ENCODE measurements around the gene BCAS4.

The BCAS4 gene

GRCh38 chr20:50820515-50821256, 25.8 kb downstream of the BCAS4 start:
- no peak for FAIRE-seq
- DNase-seq (ENCODE audit: insufficient read length, low spot score), result no peak

DNA sequence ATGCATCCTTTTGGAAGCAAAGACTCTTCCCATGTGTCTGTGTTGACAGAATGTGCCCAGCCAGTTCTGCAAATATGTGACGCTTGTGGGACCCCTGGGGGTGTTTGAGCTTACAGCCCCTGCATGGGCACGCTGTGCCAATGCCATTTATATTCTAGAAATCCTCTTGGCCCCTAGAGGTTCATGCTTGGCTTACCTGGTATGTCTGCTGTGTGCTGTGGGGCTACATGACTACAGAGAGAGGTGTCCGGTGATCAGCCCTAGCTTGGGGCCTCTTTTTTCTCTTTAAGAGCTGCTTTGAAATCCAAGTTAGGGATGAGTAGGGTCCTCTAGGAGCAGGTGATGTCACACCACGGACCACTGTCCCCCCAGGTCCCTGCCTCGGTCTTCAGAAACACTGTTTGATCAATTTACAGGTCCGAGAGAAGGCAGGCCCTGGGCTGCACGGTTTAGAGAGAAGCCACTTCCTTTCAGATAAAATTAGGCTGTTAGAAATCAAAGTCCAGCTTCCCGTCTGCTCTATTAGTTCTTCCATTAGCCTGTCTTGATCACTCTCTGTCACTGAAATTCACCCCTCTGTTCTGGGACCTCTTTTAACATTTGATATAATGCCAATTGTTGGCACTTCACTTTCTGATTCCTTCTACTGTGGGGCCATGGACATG, 26.5 kb downstream of the BCAS4 start:
- FAIRE-seq (no peak), DNase-seq (ENCODE audit: insufficient read length, low spot score) (no peak)

- FAIRE-seq, result no peak
- DNase-seq (ENCODE audit: insufficient read length, low spot score), result no peak
These were observed 27.1 kb downstream of the BCAS4 start for GRCh38 chr20:50821994-50822393.

DNA sequence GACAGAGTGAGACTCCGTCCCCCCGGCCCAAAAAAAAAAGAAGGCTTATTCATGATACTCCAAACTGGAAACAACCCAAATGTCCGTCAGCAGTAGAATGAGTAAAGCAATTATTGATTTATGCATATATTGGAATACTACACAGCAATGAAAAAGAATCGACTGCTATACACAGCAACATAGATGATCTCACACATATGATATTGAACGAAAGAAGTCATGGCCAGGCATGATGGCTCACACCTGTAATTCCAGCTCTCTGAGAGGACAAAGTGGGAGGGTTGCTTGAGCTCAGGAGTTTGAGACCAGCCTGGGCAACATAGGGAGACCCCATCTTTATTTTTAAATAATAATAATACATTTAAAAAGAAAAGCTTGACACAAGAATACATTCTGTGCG, 28.5 kb downstream of the BCAS4 start:
- no peak for FAIRE-seq

GRCh38 chr20:50824137-50824536, 29.3 kb downstream of the BCAS4 start:
- DNase-seq (ENCODE audit: insufficient read length, low spot score) (no peak), FAIRE-seq (peak; percentile 63)

More for the DNA sequence above, 28.5 kb downstream of the BCAS4 start:
- DNase-seq (ENCODE audit: insufficient read length, low spot score), result no peak

GRCh38 chr20:50826121-50826520, 31.3 kb downstream of the BCAS4 start:
- FAIRE-seq (no peak), DNase-seq (ENCODE audit: insufficient read length, low spot score) (no peak)

DNA sequence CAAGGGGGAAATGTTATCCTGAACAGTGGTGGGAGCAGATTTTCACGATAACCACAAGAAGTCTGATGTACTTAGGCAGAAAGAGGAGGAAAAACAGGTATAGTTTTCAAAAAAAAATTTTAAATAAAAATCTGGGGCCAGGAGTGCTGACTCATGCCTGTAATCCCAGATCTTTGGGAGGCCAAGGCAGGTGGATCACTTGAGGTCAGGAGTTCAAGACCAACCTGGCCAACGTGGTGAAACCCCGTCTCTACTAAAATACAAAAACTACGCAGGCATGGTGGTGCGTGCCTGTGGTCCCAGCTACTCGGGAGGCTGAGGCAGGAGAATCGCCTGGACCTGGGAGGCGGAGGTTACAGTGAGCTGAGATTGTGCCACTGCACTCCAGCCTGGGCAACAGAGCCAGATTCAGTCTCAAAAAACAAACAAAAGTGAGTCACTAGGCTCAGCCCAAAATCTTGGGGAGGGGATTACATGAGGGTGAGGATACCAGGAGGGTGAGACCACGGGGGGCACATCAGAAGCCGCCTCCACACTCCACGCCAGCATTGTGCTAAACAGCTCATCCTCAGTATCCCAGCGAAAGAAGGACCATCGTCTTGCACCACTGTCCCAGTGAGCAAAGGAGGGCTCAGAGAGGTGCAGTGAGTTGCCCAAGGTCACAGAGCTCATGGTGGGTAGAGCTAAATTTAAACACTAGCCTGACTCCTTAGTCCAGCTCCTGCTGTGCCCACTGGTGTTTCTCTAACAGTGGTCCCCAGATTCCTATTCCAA, 33.7 kb downstream of the BCAS4 start:
- FAIRE-seq (peak; percentile 38), DNase-seq (ENCODE audit: insufficient read length, low spot score) (no peak)

GRCh38 chr20:50831622-50832021, 36.8 kb downstream of the BCAS4 start:
- DNase-seq (ENCODE audit: insufficient read length, low spot score), result no peak
- FAIRE-seq, result peak; percentile 16

- DNase-seq (ENCODE audit: insufficient read length, low spot score) (no peak), FAIRE-seq (peak; percentile 54)
These were observed 39.7 kb downstream of the BCAS4 start for GRCh38 chr20:50834599-50835005.

GRCh38 chr20:50837532-50838321, 42.9 kb downstream of the BCAS4 start:
- DNase-seq (ENCODE audit: insufficient read length, low spot score) (no peak), FAIRE-seq (peak; percentile 80)

DNA sequence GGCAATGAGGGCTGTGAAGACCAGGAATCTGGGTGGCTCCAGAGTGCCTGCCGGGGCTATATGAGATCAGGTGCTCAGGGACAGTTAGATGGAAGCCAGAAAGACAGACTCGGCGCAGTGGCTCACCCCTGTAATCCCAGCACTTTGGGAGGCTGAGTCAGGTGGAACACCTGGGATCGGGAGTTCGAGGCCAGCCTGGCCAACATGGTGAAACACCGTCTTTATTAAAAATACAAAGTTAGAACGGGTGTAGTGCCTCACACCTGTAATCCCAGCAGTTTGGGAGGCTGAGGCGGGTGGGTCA, 43.4 kb downstream of the BCAS4 start:
- DNase-seq (ENCODE audit: insufficient read length, low spot score) (no peak), FAIRE-seq (no peak)

DNA sequence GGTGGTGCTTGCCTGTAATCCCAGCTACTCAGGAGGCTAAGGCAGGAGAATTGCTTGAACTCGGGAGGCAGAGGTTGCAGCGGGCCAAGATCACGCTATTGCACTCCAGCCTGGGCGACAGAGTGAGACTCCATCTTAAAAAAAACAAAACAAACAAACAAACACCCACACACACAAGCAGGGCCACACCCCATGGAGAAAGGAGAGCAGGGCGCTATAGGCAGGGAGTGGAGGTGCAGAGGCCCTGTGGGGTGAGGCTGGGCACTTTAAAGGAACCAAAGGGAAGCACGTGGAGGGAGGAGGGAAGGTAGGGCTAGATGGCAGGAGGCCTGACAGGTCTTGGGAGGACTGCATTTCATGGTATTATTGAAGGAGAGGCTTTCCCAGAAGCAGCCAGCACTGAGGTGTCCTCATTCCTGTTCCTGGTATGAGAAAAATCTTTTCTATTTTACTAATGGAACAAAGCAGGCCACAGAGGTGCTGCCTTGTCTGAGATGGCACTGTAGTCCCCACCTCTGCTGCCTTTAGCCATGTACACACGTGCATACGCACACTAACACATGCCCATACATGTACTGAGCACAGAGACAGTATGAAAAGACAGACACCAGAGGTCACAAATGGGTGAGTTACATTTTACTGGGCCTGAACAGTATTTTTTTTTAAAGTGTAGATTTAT, 44.0 kb downstream of the BCAS4 start:
- FAIRE-seq, result no peak
- DNase-seq (ENCODE audit: insufficient read length, low spot score), result no peak

DNA sequence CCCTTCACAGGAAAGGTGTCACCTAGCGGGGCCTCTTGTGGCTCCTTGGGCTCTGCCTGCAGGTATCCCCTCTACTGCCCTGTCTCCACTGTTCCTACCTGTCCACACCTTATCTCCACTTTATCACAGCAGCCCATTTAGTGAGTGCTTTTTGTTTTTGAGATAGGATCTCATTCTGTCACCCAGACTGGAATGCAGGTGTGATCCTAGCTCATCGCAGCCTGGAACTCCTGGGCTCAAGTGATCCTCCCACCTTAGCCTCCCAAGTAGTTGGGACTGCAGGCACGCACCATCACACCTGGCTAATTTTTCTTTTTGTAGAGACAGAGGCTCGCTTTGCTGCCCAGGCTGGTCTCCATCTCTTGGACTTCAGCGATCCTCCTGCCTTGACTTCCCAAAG, 48.0 kb downstream of the BCAS4 start:
- no peak for DNase-seq (ENCODE audit: insufficient read length, low spot score)

DNA sequence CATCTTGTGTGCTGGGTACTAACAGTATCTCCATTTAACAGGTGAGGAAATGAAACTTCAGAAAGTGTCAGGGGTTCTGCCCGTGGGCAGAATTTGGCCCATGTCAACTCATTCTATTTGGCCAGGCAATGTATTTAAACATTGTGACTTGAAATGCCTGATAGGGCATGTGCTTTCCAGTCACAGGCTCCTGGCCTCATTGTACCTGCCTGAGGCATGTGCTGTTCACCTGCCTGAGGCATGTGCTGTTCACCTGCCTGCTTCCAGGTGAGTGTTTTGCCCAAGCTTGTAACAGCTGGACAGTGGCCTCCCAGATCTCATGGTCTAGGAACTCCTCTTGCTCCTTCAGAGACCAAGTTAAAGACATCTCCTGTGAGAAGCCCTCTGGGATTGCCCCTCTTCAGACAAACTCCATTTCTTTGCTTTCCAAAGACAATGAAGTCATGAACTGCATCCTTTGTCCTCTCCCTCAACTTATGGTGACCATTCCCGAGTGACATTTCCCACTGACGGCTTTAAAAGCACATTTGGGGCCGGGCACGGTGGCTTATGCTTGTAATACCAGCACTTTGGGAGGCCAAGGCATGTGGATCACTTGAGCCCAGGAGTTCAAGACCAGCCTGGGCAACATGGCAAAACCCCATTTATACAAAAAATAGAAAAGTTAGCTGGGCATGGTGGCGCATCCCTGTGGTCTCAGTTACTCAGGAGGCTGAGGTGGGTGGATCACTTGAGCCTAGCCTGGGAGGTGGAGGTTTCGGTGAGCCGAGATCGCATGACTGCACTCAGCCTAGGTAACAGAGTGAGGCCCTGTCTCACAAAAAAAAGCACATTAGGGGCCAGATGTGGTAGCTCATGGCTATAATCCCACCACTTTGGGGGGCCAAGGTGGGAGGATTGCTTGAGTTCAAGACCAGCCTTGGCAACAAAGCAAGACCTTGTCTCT, 48.7 kb downstream of the BCAS4 start:
- no peak for DNase-seq (ENCODE audit: insufficient read length, low spot score)
- FAIRE-seq, result no peak

More for the DNA sequence above, 48.0 kb downstream of the BCAS4 start:
- FAIRE-seq, result no peak

GRCh38 chr20:50844430-50845100, 49.7 kb downstream of the BCAS4 start:
- DNase-seq (ENCODE audit: insufficient read length, low spot score), result peak; percentile 97
- peak; percentile 79 for FAIRE-seq

DNA sequence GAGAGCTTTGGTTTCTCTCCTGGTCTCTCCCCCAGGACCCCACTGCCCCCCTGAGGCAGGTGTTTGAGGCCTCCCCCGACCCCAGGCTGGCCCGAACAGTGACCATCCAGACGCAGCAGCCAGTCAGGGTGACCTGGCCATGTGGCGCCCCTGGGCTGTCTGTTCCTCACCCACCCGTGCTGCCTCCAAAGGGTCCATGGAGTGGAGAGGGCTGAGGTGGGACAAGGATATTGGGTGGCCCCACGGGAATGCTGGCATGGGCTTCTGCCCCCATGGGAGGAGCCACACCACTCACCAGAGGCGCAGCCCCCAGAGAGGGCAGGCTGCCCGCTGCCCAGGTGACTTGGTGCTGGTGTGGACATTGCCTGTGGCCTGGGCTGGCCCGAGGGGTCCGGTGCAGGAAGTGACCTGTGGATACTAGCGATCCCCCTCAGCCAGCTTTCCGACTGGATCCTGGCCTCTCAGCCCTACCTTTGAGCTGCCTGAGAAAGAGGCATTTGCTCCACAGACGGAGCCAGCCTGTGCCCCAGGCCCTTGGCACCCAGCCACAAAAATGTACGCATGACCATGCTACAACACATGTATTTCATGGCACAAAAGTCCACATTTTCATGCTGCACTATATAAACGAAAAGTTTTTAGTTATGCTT, 50.8 kb downstream of the BCAS4 start:
- FAIRE-seq (peak; percentile 13), DNase-seq (ENCODE audit: insufficient read length, low spot score) (no peak)

DNA sequence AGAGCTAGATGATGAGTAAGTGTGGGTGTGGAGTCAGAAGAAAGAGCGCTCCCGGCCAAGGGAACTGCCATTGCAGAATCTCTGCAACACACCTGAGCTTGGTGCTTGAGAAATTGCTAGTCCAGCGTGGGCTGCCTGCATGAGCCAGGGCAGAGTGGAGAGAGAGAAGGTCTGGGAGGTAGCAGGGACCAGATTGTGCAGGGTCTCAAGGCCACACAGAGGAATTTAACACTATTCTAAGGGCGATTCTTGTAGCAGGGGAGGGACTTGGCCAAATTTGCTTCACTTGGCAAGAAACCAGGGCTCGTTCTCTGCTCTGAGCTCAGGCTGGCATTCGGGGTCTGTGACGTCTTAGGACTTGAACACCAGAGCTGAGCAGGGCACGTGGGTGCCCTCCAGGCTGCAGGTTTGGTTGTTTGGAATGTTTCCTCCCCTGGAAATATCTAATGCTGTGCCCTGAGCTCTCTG, 53.5 kb downstream of the BCAS4 start:
- DNase-seq (ENCODE audit: insufficient read length, low spot score), result no peak
- no peak for FAIRE-seq
